K562 (cell line): Measurements from ENCODE around the gene TRAF5. TPM values are rescaled to one million over a fixed set of nuclear protein-coding genes. Genes with fewer than 3 reads are reported as not detected.

Experiments used
- CBFA2T3 ChIP-seq: fragments of 450-650 bp; IDR thresholded peaks from 2 replicates; pipeline ENCODE4 v1.6.1; 2017
- CREM ChIP-seq: IDR thresholded peaks from 2 replicates; pipeline ENCODE4 v1.6.1; 2014; ENCODE audit warnings: antibody characterized with exemption, low read depth
- CSDE1 ChIP-seq, 2 experiments: fragments of 450-650 bp; IDR thresholded peaks; 2 replicates each; pipeline ENCODE4 v1.6.1; 2016; ENCODE audit warnings: mild to moderate bottlenecking in 1 of 2
- CTBP1 ChIP-seq: fragments of 450-650 bp; IDR thresholded peaks from 2 replicates; pipeline ENCODE4 v1.6.1; 2016; ENCODE audit warnings: borderline replicate concordance
- DDX20 ChIP-seq: fragments of 450-650 bp; IDR thresholded peaks from 2 replicates; pipeline ENCODE4 v1.6.1; 2016; ENCODE audit warnings: missing genetic modification characterization, low read depth, mild to moderate bottlenecking, missing compliant biosample characterization, moderate library complexity
- DIDO1 ChIP-seq: fragments of 450-650 bp; IDR thresholded peaks from 2 replicates; pipeline ENCODE4 v1.6.1; 2016; ENCODE audit warnings: low read depth, missing biosample characterization, missing genetic modification characterization
- EP300 ChIP-seq: IDR thresholded peaks from 2 replicates; pipeline ENCODE4 v1.6.1; 2012; ENCODE audit warnings: low read length, improper control_type of control experiment
- FOXP1 ChIP-seq: sonication (generic); formaldehyde crosslinking; IDR thresholded peaks from 2 replicates; pipeline ENCODE4 v1.8.0; 2022; ENCODE audit warnings: mild to moderate bottlenecking, missing genetic modification reagents
- HLTF ChIP-seq: fragments of 450-650 bp; IDR thresholded peaks from 2 replicates; pipeline ENCODE4 v1.6.1; 2016
- KLF1 ChIP-seq: fragments of 450-650 bp; IDR thresholded peaks from 2 replicates; pipeline ENCODE4 v1.6.1; 2016; ENCODE audit warnings: missing genetic modification characterization, missing compliant biosample characterization
- MAFK ChIP-seq: IDR thresholded peaks from 2 replicates; pipeline ENCODE4 v1.6.1; 2011; ENCODE audit warnings: low read length, improper control_type of control experiment
- MEIS2 ChIP-seq: fragments of 450-650 bp; IDR thresholded peaks from 2 replicates; pipeline ENCODE4 v1.6.1; 2014; ENCODE audit warnings: mild to moderate bottlenecking; ENCODE audit not compliant: partially characterized antibody
- MTA1 ChIP-seq: fragments of 450-650 bp; IDR thresholded peaks from 2 replicates; pipeline ENCODE4 v1.6.1; 2017; ENCODE audit warnings: borderline replicate concordance
- NR2C2 ChIP-seq, 2 experiments: fragments of 200-800 bp in 1 of 2; sonication (Bioruptor generic) in 1 of 2; sonication (generic) in 1 of 2; formaldehyde crosslinking in 1 of 2; IDR thresholded peaks; 2 replicates each; pipeline versions ENCODE4 v1.6.1 to v1.8.0; 2016 to 2022; ENCODE audit warnings: mild to moderate bottlenecking in 1 of 2, missing compliant biosample characterization in 1 of 2, missing genetic modification characterization in 1 of 2, missing genetic modification reagents in 1 of 2
- NRF1 ChIP-seq, 2 experiments: fragments of 450-650 bp; IDR thresholded peaks in 1 of 2; conservative IDR thresholded peaks in 1 of 2; 2 replicates each; pipeline ENCODE4 v1.6.1; 2014; ENCODE audit warnings: mild to moderate bottlenecking in 2 of 2
- PHF8 ChIP-seq: fragments of 200-600 bp; sonication (generic); IDR thresholded peaks from 2 replicates; pipeline ENCODE4 v1.6.1; 2012; ENCODE audit warnings: mixed run types, mild to moderate bottlenecking, inconsistent platforms, low read length, moderate library complexity, borderline replicate concordance
- RBBP5 ChIP-seq: fragments of 200-600 bp; sonication (generic); IDR thresholded peaks from 2 replicates; pipeline ENCODE4 v1.6.1; 2012; ENCODE audit warnings: borderline replicate concordance, mild to moderate bottlenecking, low read length, control low read depth, inconsistent platforms; ENCODE audit not compliant: insufficient read depth, poor library complexity, severe bottlenecking
- SNAPC5 ChIP-seq: fragments of 250-450 bp; sonication (Bioruptor Pico); IDR thresholded peaks from 2 replicates; pipeline ENCODE4 v1.8.0; 2021; ENCODE audit warnings: moderate library complexity, mild to moderate bottlenecking, inconsistent platforms
- VEZF1 ChIP-seq: fragments of 200-800 bp; sonication (Bioruptor generic); IDR thresholded peaks from 2 replicates; pipeline ENCODE4 v1.6.1; 2017; ENCODE audit warnings: missing genetic modification characterization, missing compliant biosample characterization
- ZBTB43 ChIP-seq: sonication (generic); formaldehyde crosslinking; IDR thresholded peaks from 2 replicates; pipeline ENCODE4 v1.8.0; 2023; ENCODE audit warnings: mild to moderate bottlenecking, missing genetic modification reagents
- ZNF263 ChIP-seq: sonication (generic); formaldehyde crosslinking; IDR thresholded peaks from 2 replicates; pipeline ENCODE4 v1.8.0; 2022; ENCODE audit warnings: mild to moderate bottlenecking, missing genetic modification reagents, borderline replicate concordance
- ZNF354B ChIP-seq: fragments of 250-450 bp; sonication (Bioruptor Pico); IDR thresholded peaks from 2 replicates; pipeline ENCODE4 v1.4.0; 2020
- ZNF766 ChIP-seq: fragments of 200-800 bp; sonication (Bioruptor generic); conservative IDR thresholded peaks from 2 replicates; pipeline ENCODE4 v1.6.1; 2016; ENCODE audit warnings: missing genetic modification characterization, missing compliant biosample characterization
- polyA plus RNA-seq, 8 experiments: library from polyadenylated mRNA; depleted of rRNA in 4 of 8; stranded (reverse) in 5 of 8; unstranded in 3 of 8; fragments of >200 nt; fragmentation: Nextera tagmentation in 2 of 8; fragmentation: Illumina TruSeq in 1 of 8; extraction: Ambion mirVana in 2 of 8; extraction: Trizol in 1 of 8; gene quantifications; 2 replicates each; pipeline versions ENCODE4 v1.2.1 to v1.2.3, GENCODE V29; 2011 to 2014; ENCODE audit warnings: inconsistent platforms in 1 of 8, missing spikeins in 1 of 8
- total RNA-seq, 7 experiments: library from RNA; depleted of rRNA in 6 of 7; stranded (reverse); fragments of >200 nt in 6 of 7; fragmentation: Illumina TruSeq in 2 of 7; extraction: Trizol in 2 of 7; gene quantifications; 2 replicates each; pipeline versions ENCODE4 v1.2.1 to v1.2.3, GENCODE V29; 2011 to 2021; ENCODE audit warnings: low replicate concordance in 1 of 7

TRAF5 gene
- total and polyA plus RNA-seq, 9 of the 15 experiments (the other 6 are each of a cell fraction or from before 2014, with no cell fraction given) = 2.0 to 9.3 (median 5.3) TPM

- TF ChIP-seq RBBP5 = no peak
- TF ChIP-seq PHF8 = no peak
- TF ChIP-seq CREM = peak; percentile 39; the same call in 1 of the 2 replicates
- no peak for TF ChIP-seq VEZF1
- TF ChIP-seq NRF1 (conservative IDR thresholded peaks at IDR 0.05 in 1 of 2, IDR thresholded peaks at IDR 0.05 in 1 of 2) = peak; percentile 24 to 44; a peak in 3 of 4 replicates
- TF ChIP-seq DIDO1 (tag) = no peak
- TF ChIP-seq EP300 = no peak
- TF ChIP-seq ZNF263 (CRISPR knock-in tag) = no peak
- TF ChIP-seq MTA1 = no peak
- no peak for TF ChIP-seq ZNF354B (CRISPR knock-in tag)
- TF ChIP-seq MEIS2 = peak; percentile 9
- TF ChIP-seq CTBP1 = 0 out of 2 replicates have a peak, but pooled peaks have one; percentile 51
- no peak for TF ChIP-seq ZBTB43
- TF ChIP-seq CBFA2T3 = peak; percentile 24; the same call in 1 of the 2 replicates
- TF ChIP-seq SNAPC5 (CRISPR knock-in tag) = no peak
- TF ChIP-seq DDX20 (tag) = 0 out of 2 replicates have a peak, but pooled peaks have one; percentile 19
- no peak for TF ChIP-seq MAFK
- no peak for TF ChIP-seq KLF1 (tag)
- TF ChIP-seq HLTF = no peak
- no peak for TF ChIP-seq FOXP1 (CRISPR knock-in tag)
- no peak for TF ChIP-seq NR2C2 (CRISPR knock-in tag; IDR thresholded peaks at IDR 0.05)
- peak; percentile 64 for TF ChIP-seq NR2C2 (tag; IDR thresholded peaks at IDR 0.05)
- 0 out of 2 replicates have a peak, but pooled peaks have one; percentile 38 for TF ChIP-seq ZNF766 (CRISPR knock-in tag)
- TF ChIP-seq CSDE1 (IDR thresholded peaks at IDR 0.05) = no peak
These were observed 17.6 kb downstream of the TRAF5 start (continued) for GRCh38 chr1:211344152-211344618.
